ENCODE data around the gene STAU1.
A peak's percentile ranks its signal among the peaks of the same experiment; 100 is the strongest.
"Not testable (repeated sequence)": the region's sequence is repeated elsewhere in the genome, so short reads cannot be mapped to it uniquely, and the experiment has no call there.

STAU1 gene

GRCh38 chr20:49163696-49164095 is 24.4 kb downstream of the STAU1 start:
- DNase-seq = no peak

DNA sequence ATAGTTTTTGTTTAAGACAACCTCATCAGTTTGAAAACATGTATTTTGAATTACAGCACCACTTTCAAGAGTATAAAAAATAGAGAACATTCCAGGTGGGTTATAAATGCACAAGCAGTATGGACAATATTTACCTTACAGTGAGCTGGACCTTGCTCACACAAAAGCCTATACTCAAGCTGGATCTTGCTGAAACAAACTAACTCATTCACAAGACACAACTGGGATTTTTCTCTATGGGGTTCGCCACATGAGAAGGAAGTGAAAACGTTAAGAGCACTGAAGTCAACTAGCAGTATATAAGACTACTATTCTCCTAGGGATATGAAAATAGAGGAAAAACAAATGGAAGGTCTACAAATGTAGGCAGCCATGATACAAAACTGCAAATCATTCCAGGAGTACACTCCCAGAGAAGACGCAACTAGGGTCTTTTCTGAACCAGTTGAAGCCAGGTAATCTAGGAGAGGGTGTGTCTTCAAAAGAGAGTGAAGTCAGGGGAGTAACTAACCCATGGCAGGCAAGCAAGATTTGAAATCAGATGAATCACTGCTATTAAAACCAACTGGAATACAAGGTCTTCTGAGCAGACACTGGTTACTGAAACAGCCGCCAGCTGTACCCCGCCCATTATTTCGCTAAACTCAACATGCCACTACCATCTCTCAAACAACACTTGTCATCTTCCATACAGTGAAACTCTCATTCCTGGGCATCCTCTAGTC is 26.5 kb downstream of the STAU1 start:
- no peak for DNase-seq

GRCh38 chr20:49160057-49160929 is 27.8 kb downstream of the STAU1 start:
- no peak for DNase-seq

- DNase-seq = no peak
These were observed 31.0 kb downstream of the STAU1 start for GRCh38 chr20:49157146-49157545.

- no peak for DNase-seq
These were observed 31.7 kb downstream of the STAU1 start for GRCh38 chr20:49156481-49156880.

DNA sequence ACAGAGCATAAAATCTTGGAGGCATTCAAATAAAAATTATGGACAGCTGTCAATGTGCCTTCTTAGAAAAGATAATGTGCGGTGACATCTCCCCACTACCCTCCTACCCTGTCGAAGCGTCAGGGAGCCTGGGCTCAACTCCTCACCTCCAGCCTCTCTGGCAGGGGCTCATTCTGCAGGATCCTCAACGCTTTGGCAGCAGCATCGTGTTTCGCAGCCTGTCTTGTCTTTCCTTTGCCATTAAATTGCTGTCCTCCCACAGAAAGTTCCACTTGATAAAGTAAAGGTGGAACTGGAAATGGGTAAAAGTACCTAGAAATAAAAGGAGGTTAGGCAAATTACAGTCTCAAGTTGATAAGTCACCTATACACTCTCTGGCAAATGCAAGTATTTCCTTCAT is 36.7 kb downstream of the STAU1 start:
- DNase-seq = no peak

GRCh38 chr20:49149281-49150045 is 38.7 kb downstream of the STAU1 start:
- no peak for DNase-seq

GRCh38 chr20:49148601-49149000 is 39.5 kb downstream of the STAU1 start:
- no peak for DNase-seq

GRCh38 chr20:49147296-49147695 is 40.8 kb downstream of the STAU1 start:
- no peak for DNase-seq

DNA sequence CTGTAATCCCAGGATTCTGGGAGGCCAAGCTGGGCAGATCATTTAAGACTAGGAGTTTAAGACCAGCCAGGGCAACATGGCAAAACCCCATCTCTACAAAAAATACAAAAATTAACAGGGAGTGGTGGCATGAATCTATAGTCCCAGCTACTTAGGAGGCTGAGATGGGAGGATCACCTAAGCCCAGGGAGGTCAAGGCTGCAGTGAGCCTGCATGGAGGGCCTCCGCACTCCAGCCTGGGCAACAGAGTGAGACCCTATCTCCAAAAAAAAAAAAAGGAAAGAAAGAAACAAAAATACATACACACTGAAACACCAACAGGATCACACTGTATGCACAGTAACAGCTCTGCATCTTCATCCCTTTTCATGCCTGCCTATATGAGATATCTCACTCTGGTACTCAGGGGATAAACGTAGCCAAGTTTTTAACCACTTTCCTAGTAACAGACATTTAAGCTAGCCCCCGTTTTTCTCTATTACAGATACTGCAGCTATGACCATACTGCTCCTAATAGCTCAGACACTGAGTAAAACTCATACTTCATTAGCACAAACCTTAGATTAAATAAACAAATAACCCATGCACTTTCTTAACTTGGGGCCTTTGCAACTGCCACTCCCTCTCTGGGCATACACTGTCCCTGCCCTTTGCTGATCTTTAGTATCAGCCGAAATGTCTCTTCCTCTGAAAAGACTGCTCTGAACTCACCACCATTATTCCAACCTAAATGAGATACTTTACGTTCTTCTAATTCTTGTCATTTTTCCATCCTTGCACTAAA is 41.5 kb downstream of the STAU1 start:
- DNase-seq = no peak

DNA sequence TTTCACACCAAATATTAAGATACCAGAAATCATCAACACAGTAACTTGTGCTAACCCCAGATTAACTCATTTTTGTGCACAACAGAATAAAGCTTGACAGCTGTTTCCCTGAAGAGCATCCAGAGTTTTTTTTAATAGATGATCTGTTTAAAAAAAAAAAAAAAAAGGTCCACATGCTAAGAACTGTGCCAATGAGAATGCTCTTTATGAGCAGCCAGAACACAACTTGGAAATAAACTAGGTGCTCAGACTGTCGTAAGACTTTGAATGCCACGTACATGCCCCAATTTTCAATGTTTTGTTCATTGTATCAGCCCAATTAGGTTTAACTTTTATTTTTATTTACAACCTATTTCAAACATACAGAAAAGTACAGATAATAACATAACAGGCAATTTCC is 47.3 kb downstream of the STAU1 start:
- DNase-seq = no peak

- no peak for DNase-seq
These were observed 47.7 kb downstream of the STAU1 start for GRCh38 chr20:49140411-49140810.

DNA sequence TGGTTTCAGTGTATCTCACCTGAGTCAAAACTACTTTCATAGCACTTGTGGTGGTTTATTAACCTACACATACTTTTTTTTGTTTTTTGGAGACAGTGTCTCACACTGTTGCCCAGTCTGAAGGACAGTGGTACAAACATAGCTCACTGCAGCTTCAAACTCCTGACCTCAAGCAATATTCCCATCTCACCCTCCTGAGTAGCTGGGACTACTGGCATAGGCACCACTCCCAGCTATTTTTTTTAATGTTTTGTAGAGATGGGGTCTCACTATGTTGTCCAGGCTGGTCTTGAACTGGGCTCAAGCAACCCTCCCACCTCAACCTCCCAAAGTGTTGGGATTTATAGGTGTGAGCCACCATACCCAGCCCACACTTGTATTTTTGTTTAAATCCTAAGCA is 49.7 kb downstream of the STAU1 start:
- DNase-seq = no peak

GRCh38 chr20:49136817-49137571 is 51.1 kb downstream of the STAU1 start:
- no peak for DNase-seq

- DNase-seq = not testable (repeated sequence)
These were observed 53.3 kb downstream of the STAU1 start for GRCh38 chr20:49134797-49135196.

GRCh38 chr20:49133571-49133970 is 54.6 kb downstream of the STAU1 start:
- no peak for DNase-seq

- DNase-seq = peak; percentile 70
These were observed 55.1 kb downstream of the STAU1 start for GRCh38 chr20:49132995-49133478.

- no peak for DNase-seq
These were observed 64.2 kb downstream of the STAU1 start for GRCh38 chr20:49123982-49124381.

DNA sequence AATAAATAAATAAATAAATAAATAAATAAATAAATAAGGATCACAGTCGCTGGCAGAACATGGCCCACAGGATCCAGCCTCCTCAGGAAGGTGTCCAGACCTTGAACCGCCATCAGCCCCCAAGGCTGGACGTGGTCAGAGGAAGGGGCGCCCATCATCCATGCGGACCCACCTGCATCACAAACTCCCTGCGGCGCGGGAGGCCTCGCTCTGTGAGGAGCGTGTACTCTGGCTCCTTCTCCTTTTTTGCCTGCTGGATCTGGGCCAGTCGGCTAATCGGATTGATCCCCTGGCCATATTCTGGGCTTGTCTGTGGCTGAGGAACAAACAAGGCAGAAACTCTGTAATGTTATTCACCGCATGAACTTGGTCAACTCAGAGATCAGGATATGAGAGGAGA is 65.2 kb downstream of the STAU1 start:
- no peak for DNase-seq

GRCh38 chr20:49119988-49120387 is 68.1 kb downstream of the STAU1 start:
- no peak for DNase-seq

- DNase-seq = no peak
These were observed 69.8 kb downstream of the STAU1 start for GRCh38 chr20:49118307-49118706.

- peak; percentile 25 for DNase-seq
These were observed 72.6 kb downstream of the STAU1 start for GRCh38 chr20:49115564-49115963.

Data from fibroblast of skin of right quadriceps (primary cell).